HG03378 (cell line): ENCODE results near the gene ARHGEF16.

ENCODE experiments used
- ATAC-seq: cut with Tn5 transposase; IDR thresholded peaks from one replicate; pipeline ENCODE4 v1.9.1; 2021; ENCODE audit warnings: mild to moderate bottlenecking, moderate library complexity; ENCODE audit not compliant: unreplicated experiment

Gene ARHGEF16

GRCh38 chr1:3479511-3480368, 25.3 kb downstream of the ARHGEF16 start:
- no peak for ATAC-seq

DNA sequence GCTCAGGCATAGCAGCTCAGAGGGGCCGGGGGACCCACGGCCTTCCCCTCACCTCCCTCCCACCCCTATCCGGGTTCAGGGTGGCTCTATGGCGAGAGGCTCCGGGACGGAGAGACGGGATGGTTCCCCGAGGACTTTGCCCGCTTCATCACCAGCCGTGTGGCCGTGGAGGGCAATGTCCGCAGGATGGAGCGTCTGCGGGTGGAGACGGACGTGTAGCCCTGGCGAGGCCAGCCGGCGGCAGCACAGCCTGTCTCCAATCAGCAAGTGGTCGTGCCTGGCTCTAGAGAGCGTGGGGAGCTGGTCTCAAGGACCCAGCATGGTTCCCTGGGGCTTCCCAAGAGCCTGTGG, 25.9 kb downstream of the ARHGEF16 start:
- no peak for ATAC-seq

DNA sequence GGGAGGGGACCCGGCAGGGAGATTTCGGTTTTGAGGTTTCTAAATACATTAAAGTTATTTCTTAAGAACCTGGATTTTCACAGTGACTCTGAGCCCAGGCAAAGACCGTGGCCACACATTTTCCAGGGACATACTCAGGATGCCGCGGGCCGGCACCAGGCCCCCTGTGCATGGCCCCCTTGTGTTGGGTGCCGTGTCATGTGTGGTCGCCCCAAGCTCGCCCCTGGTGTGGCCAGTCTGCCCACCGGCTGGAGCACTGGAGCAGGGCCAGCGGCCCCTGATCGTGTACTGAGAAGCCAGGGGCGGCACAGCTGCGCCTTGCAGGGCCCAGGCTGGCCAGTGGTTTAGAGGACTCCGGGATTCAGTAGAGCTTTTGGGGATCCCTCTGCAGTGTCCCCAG, 26.6 kb downstream of the ARHGEF16 start:
- no peak for ATAC-seq

- no peak for ATAC-seq
Observed at GRCh38 chr1:3481836-3482375, 27.4 kb downstream of the ARHGEF16 start.

DNA sequence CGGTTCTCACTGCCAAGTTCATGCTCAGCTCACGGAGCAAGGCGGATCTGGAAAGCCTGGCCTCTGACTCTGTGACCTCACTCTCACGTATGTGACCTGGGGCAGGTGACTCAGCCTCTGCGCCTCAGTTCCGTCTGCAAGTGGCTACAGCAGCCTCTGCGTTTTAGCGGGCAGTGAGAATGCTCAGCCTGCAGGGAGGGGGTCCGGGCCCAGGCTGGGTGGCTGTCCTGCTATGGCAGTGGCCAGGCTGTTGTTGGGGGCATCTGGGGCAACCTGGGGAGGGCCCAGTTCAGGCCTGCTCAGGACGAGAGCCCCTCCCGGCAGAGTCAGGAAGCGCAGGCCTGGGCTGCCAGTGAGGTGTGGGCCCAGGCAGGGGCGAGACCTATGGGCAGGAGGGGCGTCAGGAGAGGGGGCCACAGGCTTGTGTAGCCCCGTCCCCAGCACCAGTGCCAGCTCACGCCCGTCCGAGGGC, 27.9 kb downstream of the ARHGEF16 start:
- ATAC-seq, result no peak

GRCh38 chr1:3483380-3483779, 28.9 kb downstream of the ARHGEF16 start:
- ATAC-seq, result no peak

DNA sequence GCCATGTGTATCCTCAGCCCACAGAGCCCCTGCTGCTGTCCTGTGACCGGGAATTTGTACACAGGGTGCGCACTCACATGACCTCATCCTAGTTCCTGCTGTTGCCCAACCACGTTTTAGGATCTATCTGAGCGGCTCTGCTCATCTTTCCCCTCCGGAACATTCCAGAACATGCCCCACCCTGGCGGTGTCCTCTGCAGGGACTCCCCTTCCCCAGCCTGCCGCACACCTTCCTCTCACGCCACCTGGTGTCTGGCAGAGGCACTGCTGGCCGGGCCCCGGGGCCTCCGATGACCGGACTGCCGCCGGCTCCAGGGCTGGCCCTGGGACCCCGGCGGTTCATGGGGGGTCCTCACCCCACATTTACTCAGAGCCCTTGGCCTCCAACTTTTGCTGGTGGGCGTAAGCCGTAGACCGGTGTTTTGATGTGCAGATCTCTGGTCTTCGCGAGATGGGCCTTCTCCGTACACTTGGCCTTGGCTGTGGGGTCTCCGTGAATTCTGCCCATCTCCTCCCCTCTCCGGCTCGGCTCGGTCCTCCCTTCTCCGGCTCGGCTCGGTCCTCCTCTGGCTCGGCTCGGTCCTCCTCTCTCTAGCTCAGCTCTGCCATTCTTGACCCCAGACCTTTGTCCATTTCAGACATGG, 29.5 kb downstream of the ARHGEF16 start:
- no peak for ATAC-seq

- ATAC-seq, result no peak
Observed at GRCh38 chr1:3485016-3485415, 30.6 kb downstream of the ARHGEF16 start.

DNA sequence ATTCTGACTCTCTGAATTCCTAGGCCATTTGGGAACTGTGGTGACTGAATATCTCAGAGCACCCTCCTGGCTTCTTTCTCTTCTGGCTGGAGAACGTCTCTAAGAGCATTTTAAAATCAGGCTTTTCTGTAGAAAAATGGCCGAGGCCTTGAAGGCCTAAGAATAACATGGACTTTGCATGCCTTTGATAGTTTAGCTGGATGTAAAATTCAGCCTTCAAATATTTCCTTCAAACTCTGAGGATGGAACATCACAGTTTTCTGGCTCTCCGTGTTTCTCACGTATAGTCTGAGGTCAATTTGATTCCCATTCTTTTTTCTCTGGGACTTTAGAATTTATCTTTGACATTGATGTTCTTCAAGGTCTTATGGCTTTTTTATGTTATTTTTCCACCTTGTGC, 34.0 kb downstream of the ARHGEF16 start:
- no peak for ATAC-seq

DNA sequence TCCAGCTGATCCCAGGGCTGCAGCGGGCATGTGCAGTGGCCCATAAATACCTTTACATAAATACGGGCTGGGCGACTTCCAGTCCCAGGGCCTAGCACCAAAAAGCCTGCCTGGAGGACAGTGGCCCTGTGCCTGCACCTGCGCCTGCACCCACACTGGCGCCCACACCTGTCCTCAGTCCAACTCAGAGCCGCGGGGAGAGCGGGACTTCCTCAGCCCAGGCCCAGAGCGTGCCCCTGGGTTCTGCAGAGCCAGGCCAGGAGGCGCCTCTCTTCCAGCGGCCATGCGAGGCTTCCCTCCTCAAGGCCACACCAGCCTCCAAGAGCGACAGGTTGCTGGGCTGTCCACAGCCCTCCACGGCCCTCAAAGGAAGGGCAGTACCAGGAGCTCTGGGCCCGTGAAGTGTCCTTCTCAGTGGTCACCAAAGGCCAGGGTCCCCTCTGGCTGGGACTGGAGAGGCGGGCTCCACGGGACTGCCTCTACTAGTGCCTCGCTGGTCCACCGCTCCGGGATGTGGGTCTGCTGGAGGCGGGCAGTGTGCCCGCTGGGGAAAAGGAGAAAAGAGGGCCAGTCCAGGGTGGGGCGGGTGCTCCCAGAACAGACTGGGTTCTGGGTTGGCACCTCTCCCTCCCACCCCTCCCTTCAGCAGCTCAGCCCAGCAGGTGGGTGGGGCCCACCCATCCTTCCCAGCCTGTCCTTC, 35.7 kb downstream of the ARHGEF16 start:
- no peak for ATAC-seq

DNA sequence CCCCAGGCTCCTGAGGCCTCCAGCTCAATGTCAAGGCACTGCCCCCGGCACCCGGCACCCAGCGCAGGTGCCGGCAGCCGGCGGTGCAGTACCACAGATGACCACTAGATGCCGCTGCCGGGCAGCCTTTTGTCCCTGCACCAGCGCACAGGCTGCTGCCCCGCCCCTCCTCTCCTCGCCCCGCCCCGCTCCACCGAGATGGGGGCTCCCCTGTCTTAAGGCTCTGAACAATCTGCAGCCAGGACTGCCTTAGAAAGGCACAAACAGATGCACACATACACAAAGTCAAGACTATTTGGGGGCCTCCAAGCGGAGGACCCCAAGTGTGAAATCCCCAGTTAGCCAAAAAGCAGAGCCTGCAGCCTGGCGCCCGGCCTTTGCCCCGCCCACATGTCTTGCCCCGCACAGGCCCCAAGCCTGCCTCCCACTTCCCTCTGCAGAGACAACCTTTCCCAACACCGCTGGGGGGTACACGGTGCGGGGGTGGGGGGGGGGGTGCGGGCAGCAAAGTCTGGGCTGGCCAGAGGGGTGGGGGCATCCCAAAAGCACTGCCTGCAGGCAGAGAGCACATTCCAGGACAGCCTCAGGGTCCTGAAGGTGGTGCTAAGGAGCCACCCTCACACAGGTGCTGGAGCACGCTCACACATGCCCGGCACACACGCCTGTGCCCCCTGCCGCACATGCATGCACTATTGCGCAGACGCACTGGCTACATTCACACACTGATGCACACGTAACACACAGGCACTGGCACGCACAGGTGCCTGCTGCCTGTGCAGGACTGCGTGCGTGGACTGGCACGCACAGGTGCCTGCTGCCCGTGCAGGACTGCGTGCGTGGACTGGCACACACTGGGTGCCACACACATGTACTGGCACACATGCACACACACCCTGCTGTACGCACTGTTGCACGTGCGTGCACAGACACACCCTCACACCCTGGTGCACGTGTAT, 37.1 kb downstream of the ARHGEF16 start:
- ATAC-seq, result no peak

DNA sequence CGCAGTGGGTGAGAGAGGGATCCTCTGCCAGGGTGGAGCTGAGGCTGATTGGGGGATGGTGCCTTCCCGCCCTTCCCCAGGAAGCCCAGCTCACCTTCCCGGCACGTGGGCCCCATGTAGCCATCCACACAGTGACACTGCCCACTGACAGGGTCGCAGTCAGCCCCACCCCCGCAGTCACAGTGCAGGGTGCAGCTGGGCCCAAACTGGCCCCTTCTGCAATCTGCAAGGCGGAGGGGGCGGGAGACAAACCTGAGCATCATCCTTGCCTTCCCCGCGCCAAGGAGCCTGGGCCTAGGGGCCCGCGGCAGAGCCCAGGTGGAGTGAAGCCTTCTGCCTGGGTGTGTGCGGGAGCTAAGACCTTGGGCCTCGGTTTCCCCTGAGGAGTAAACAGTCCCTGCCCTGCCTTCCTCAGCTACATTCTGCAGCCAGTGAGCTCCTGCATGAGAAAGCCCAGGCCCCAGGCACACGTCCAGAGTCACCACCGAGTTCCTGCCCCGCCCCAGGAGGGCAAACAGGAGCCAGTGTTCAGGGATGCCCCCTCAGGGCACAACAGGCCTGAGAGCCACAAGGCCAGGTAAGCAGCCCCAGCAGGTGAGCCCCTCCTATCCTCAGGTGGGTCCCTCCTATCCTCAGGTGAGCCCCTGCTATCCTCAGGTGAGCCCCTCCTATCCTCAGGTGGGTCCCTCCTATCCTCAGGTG, 38.2 kb downstream of the ARHGEF16 start:
- ATAC-seq, result no peak

DNA sequence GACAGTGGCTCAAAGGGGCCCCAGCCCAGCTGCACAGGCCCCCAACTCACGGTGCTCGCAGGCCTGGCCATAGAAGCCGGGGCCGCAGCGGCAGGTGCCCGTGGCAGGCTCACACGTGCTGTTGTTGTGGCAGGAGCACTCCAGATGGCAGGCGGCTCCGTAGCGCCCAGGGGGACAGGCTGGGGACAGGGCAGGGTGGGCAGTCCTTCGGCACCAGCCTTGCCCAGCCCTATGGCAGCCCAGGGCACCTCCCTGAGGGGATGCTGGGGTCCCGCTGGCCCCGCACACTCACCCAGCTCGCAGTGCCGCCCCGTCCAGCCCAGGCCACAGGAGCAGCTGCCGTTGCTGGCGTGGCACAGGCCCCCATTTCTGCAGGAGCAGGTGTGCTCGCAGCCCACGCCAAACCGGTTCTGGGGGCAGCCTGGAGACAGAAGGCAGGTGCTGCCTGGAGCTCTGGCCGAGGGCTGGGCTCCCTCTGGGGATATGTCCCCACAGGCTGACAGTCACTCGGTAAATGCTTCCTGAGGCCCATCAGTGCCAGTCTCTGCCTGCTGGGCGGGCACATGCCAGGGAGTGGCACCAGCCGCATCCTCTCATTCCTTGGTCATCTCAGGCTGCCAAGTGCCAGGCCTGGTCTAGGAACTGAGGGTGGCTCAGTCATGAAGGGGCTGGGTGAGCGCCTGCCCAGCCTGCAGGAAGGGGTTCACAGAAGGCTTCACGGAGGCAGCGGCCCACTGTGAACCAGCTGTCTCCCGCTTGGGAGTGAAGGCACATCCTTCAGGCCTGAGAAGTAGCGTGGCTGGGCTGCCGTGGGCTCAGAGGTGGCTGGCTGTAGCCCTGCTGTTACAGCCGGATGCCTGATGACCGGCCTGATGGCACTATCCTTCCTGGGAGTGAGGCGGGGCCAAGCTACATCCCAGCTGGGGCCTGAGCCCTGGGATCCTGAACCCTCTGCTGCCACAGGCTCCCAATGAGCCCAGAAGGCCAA, 40.1 kb downstream of the ARHGEF16 start:
- no peak for ATAC-seq

DNA sequence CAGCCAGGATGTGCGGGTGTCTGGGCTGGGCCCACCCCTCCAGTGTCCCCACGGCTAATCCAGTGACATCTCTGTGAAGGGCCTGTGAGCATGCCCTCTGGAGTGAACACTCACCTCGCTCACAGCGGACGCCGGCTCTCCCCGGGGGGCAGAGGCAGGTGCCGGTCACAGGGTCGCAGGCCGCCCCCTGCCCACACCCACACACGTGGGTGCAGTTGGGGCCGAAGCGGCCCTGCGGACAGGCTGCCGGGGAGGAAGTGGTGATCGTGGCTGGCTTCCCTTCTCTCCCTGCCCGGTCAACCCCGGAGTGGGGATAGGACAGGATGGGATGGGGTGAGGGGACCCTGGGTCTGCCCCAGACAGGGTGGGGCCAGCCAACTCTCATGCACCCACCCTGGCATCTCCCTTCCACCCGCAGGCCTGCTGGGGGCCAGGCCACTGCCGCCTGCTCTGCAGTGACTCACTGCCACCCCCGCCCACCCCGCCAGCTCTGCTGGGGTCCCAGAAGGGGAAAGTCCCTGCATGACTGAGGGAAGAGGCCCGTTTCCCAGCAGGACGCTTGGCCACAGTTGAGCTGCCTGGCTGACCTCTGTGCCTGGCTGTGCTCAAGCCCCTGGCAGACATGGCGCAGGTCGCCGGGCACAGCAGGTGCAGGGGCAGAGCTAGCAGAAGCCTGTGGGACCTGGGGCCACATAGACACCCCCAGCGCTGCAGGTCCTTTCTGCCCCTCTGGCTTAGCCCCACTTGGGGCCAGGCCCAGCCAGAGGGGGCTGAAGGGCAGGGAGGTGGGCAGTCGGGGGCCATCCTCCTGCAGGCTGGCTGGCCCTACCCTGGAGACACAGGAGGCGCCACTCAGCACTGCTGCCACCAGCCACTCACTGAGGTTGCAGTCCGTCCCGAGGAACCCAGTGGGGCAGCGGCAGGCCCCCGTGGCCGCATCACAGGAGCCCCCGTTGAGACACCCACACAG, 41.6 kb downstream of the ARHGEF16 start:
- no peak for ATAC-seq

- ATAC-seq, result no peak
Observed at GRCh38 chr1:3496916-3497315, 42.5 kb downstream of the ARHGEF16 start.

DNA sequence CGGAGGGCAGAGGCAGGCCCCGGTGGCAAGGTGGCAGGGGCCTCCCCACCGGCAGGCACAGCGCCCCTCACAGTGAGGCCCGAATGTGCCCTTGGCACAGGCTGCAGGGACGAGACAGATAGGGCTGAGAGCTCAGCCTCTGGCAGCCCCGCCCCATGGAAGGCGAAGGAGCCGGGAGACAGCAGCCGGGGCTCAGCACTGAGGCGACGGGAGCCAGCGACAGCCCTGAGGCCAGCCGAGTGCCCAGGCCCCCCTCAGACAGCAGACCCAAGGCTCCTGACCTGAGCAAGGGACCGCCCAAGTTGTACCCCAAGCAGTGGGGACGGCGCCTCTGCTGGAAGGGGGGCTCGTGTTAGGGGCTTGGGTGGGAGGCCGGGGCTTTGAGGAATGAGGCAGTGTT, 43.1 kb downstream of the ARHGEF16 start:
- ATAC-seq, result no peak

GRCh38 chr1:3498246-3498930, 43.9 kb downstream of the ARHGEF16 start:
- no peak for ATAC-seq
